ENCODE measurements around the gene RTN4RL1.

Gene RTN4RL1

DNA sequence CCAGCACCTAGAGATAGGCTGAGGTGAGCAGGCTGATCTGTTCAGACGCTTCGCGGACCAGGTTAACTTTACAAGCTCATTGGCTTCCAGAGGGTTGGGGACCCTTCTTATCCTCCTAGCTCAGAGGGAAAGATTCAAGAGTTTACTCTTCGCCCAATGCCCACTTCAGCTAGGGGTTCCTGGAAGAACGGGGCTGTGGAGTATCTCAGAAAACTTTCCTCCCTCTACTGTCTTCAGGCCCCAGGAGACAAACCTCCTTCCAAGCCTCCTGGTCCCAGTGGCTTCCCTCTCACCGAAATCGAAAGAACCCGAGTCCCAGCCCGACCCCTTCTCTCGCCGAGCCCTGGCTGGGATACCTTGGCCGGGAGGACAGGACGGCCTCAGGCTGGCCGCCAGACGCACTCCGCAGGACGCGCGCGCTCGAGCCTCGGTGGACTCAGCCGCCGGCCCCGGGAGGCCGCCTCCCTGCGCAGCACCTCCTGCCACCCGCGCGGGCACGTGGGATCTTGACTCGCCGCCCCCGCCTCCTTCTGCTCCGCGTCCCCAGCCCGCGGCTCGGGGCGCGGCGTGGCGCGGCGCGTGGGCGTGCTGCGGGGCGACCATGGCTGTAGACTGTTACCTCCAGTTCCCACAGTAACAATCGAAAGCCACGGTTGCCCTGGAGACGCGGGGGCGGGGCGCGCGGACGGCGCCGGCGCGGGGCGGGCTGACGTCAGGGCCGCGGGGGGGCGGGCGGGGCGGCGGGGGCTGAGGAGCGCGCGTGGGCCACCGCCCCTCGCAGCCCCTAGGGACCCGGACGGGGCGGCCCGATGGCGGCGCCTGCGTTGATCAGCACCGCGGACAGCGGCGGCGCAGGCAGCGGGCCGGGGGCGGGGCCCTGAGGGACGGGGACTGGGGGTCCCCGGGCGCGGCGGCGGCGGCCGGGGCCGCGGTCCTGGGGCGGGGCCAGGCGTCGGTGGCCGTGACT is 24.5 kb upstream of the RTN4RL1 start:
- in situ Hi-C loops (cut with MboI; ENCODE audit: low sequenced_read_pairs): loop anchor here (25.0 kb wide), 1 partner anchor 188 kb away; no protein-coding TSS in a partner anchor

DNA sequence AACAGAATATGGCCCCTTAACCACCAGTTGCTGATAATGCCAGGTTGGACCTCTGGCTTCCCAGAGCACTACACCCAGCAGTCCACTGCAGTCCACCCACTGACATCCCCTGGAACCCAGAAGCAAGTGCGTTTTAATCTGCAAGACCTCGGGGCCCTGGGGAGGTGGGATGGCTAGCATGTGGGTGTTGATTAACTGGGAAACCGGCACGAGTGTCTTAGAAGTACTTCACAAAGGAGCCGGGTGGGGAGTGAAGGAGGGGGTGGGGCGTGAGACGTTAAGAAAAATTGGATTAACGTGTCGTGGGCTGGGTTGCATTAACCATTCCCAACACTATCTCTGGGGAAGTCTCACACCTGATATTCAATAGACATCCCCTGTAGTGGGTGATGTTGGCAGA is 23.7 kb upstream of the RTN4RL1 start:
- in situ Hi-C loops (cut with MboI; ENCODE audit: low sequenced_read_pairs): no loop called here

DNA sequence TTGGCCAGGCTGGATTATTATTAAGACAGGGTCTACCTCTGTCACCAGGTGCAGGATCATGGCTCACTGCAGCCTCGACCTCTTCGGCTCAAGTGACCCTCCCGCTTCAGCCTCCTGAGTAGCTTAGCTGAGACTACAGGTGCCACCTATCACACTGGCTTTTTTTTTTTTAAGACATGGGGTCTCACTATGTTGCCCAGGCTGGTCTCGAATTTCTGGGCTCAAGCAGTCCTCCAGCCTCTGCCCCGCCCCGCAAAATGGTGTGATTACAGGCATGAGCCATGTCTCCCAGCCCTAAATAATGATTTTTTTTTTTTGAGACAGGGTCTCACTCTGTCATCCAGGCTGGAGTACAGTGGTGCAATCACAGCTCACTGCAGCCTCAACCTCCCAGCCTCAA is 22.5 kb upstream of the RTN4RL1 start:
- in situ Hi-C loops (cut with MboI; ENCODE audit: low sequenced_read_pairs): no loop called here

DNA sequence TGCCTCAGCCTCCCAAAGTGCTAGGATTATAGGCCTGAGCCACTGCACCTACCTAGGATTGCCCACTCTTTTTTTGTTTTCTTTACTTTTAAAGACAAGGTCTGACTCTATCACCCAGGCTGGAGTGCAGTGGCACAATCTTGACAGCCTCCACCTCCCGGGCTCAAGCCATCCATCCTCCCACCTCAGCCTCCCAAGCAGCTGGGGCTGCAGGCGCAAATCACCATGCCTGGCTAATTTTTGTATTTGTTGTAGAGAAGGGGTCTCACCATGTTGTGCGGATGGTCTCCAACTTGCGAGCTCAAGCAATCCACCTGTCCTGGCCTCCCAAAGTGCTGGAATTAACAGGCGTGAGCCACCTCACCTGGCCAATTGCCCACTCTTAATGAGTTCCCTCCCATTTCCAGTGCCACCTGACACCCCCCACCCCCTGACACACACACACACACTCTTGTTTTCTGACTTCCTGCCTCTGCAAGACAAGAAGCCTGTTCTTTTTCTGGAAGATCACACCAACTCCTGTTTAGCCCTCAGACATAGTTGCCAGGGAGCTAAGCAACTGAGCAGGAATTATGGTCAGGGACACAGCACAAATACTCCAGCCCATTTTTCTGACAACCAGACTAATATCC is 19.2 kb upstream of the RTN4RL1 start:
- in situ Hi-C loops (cut with MboI; ENCODE audit: low sequenced_read_pairs): no loop called here

DNA sequence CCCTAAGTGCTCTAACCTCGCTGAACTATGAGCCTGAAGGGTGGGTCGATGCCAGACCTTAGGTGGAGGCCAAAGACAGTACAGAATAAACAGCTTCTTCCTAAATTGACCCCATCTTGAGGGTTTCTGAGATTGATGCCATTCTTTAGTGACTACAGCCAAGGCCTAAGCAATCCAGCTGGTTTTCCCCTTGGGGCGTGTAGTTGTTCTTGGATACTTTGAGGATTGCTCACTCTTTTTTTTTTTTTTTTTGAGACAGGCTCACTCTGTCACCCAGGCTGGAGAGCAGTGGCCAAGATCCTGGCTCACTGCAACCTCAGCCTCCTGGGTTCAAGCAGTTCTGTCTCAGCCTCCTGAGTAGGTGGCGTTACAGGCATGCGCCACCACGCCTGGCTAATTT is 18.7 kb upstream of the RTN4RL1 start:
- in situ Hi-C loops (cut with MboI; ENCODE audit: low sequenced_read_pairs): no loop called here

DNA sequence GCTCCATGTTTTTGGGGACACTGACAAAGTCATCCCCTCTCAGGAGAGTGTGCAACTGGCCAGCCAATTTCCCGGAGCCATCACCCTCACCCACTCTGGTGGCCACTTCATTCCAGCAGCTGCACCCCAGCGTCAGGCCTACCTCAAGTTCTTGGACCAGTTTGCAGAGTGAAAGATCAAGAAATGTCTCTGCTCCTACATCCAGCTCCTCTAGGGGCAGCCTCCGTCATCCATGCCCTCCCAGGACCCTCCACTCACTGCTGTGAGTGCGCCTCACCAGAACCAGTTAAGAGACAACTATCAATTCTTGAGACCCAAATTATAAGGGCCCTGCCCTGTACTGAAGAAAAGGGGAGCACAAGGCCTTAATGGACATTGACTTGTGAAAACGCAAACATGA is 17.8 kb upstream of the RTN4RL1 start:
- in situ Hi-C loops (cut with MboI; ENCODE audit: low sequenced_read_pairs): no loop called here

DNA sequence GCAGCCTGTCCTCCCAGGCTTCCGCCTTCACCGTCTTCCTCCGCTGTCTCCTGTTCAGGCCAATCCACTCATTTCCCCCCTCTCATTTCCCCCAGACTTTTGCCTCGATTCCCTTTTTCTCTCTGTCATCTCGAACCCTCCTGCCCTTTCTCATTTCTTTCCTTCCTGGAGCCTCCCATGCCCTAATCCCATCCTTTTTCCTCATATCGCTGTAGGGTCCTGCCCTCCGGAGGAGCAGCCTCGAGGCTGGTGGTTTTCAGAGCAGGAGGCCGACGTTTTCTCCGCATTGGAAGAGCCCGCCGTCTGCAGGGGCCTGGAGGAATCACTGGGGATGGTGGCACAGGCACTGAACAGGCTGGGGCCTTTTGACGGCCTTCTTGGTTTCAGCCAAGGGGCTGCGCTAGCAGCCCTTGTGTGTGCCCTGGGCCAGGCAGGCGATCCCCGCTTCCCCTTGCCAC is 17.3 kb upstream of the RTN4RL1 start:
- in situ Hi-C loops (cut with MboI; ENCODE audit: low sequenced_read_pairs): no loop called here

DNA sequence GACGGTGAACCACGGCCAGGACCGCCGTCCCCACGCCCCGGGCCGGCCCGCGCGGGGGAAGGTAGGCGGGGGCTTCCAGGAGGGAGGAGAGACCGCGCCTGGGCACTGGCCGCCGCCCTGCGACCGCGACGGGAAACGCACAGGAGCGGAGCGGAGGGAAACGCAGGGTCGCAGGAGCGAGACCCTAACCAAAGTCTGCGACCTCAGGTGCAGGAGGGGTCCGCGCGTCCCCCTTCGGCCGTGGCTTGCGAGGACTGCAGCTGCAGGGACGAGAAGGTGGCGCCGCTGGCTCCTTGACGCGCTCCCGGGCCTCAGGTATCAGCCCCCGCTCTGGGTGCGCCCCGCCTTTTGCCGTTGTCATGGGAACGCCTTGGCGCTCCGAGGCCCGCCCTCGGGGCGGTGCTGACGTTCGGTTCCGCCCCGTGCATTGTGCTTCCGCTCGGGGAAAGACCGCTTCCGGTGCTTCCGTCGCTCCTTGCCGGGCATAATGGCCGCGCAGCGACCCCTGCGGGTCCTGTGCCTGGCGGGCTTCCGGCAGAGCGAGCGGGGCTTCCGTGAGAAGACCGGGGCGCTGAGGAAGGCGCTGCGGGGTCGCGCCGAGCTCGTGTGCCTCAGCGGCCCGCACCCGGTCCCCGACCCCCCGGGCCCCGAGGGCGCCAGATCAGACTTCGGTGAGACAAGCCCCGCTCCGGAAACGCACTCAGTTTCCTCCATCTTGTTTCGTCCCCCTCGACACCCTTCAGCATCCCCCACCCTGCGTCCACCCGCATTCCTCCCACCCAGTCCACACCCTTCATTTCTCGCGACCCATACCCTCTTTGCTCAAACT is 16.6 kb upstream of the RTN4RL1 start, which contains the start of gene OVCA2:
Gene OVCA2 (plus strand): TSS at position 462 of the 829 bp plus-strand sequence. CDS start 26 bp downstream, at position 488.
- in situ Hi-C loops (cut with MboI; ENCODE audit: low sequenced_read_pairs): no loop called here

DNA sequence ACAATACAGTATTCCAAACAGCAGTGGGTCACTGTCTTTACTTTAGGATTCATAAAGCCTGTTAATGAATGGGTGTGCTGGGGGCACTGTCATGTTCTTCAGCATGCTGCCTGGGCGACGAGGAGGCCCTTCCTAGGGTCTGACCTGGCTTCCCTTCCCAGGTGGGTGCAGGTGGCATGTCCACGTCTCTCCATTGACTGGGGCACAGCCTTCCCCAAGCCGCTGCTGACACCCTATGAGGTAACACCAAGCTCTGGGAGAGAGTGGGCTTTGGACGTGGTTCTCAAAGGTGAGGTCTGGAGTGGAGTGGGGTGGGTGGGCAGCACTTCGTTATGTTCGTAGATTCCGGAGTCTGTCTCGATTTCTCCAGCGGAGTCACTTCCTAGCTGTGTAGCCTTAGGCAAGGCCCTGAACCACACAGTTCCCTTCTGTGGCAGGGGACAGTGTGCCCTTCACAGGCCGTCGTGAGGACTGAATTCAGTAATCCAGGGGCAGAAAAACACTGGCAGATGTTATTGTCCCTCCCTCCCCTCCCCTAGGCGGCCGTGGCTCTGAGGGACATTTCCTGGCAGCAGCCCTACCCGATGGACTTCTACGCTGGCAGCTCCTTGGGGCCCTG is 15.9 kb upstream of the RTN4RL1 start:
- in situ Hi-C loops (cut with MboI; ENCODE audit: low sequenced_read_pairs): no loop called here

DNA sequence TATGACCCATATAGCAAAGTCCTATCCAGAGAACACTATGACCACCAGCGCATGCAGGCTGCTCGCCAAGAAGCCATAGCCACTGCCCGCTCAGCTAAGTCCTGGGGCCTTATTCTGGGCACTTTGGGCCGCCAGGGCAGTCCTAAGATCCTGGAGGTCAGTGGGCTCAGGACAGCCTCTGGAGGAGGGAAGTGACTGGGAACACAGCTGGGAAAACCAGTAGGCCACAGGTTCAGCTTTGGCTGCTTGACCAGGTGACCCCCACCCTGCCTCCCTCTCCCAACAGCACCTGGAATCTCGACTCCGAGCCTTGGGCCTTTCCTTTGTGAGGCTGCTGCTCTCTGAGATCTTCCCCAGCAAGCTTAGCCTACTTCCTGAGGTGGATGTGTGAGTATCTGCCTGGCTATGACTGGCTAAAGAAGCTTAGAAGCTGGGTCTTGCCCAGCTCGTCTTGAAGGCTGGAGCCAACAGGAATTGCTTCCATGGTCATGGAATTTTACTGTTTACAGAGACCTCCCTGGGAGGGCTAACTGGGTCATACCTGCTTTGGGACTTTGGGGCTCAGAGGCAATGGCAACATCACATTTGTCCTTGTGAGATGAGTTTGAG is 15.2 kb upstream of the RTN4RL1 start:
- in situ Hi-C loops (cut with MboI; ENCODE audit: low sequenced_read_pairs): no loop called here

DNA sequence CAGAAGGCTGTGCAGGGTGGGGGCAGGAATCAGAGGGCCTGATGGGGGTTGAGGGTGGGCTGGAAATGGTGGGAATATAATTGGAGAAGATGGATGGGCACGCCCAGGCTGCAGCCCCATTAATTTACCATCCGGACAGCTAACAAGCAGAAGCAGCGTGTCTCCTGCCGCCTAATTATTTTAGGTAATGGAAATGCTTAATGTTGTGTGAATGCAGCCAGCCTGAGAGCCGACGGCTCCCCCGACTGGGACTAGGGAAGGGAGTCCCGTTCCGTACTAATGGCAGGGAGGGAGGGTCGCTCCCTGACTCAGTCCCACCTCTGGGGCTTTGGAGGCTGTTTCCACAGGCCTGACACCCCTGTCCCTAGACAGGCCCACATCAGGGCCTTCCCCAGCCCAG is 12.0 kb upstream of the RTN4RL1 start:
- in situ Hi-C loops (cut with MboI; ENCODE audit: low sequenced_read_pairs): no loop called here

DNA sequence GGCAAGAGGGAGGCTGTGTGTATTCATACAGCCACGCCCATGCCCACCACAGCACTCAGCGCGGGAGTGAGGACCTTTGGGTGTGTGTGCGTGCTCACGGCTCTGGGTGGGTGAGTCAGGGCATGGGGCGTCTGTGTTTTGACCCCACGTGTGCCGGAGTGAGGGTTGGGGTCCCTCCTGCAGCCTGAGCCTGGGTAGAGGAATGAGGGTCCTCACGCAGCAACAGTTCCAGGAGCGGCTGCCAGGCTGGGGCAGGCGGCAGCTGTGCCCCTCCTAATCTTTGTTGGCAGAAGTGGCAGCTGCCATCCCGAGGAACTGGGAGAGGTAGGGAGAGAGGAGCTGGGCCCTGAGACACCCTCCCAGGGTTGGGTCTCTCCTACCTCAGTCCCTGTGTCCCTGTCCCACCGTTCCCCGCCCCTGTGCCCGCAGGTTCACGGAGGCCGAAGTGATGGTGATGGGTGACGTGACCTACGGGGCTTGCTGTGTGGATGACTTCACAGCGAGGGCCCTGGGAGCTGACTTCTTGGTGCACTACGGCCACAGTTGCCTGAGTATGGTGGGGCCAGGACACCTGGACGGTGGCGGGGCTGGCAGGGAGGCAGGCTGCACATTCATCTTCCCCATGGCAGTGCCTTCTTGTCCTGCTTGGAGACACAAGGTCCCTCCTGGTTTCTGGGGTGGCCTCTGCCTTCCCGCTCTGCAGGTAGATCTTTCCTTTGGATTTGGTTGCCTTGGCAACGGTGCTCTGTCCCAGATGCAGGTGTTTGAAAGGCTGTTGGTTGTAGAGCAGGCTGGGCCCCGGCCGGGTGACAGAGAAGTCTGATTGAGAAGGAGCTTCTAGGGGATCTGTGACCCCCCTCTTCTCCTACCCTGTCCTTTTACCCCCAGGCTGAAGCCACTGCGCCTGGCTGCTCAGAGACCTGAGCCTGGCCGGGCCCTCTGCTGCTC is 10.7 kb upstream of the RTN4RL1 start:
- in situ Hi-C loops (cut with MboI; ENCODE audit: low sequenced_read_pairs): no loop called here

DNA sequence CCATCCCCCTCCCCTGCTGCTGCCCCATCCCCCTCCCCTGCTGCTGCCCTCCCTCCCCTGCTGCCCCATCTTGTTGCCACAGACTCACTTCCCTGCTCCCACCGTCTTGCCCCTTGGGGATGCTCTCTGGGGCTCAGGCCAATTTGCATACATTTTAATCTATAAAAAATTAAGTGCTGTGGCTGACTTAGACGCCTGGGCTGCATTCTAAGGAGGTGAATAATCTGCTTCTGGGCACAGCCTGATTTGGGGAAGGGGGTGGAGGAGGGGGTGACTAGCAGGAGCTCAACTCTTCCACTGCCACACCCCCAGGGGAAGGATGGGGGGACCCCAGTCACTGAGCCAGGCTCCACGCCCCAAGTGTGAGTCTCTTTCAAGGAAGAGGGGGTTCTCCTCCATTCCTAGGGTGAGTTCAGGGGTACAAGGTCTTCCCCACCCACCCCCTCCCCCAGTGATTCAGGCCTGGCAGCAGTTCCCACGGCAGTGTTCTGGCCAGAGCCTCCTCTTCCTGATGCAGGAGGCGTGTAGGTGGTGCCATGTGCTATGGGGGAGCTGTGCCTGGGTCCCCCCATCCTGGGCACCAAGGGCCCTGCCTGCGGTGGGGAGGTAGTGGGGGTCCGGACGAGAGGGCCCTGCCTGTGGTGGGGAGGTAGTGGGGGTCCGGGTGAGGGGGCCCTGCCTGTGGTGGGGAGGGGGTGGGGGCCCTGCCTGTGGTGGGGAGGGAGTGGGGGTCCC is 9.8 kb upstream of the RTN4RL1 start:
- in situ Hi-C loops (cut with MboI; ENCODE audit: low sequenced_read_pairs): no loop called here

DNA sequence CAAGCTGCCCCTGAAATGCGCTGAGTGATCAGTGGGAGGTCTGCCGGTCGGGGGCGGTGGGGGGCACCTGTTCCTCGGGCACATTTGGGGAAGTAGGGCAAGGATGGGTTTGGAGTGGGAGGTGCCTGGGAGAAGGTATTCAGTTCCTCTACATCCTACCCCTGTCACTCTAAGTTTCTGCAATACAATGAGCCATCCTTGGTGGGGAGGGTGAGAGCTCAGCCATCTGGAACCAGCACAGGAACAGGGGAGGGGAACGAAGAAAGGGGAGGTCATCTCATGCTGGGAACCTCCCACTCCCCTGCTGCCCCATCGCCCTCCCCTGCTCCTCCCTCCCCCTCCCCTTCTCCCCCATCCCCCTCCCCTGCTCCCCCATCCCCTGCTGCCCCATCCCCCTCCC is 9.0 kb upstream of the RTN4RL1 start:
- in situ Hi-C loops (cut with MboI; ENCODE audit: low sequenced_read_pairs): no loop called here

DNA sequence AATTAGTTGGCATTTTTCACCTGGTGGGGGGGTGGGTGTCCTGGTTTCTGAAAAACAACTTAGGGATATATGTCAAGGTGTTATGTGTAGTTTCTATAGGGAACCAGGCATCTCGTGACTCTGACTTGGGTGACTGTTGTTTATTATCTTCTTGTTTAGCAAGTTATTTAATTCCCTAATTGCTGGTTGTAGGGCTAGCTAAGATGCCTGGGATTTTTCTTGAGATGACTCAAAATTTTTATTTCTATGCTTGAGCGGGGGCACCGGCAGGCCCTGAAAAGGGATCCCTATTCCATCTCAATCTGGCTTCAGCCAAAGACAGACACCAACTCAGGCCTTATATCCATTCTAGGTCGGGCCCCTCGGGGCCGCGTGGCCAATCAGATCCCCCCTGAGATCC is 8.0 kb upstream of the RTN4RL1 start:
- in situ Hi-C loops (cut with MboI; ENCODE audit: low sequenced_read_pairs): no loop called here

DNA sequence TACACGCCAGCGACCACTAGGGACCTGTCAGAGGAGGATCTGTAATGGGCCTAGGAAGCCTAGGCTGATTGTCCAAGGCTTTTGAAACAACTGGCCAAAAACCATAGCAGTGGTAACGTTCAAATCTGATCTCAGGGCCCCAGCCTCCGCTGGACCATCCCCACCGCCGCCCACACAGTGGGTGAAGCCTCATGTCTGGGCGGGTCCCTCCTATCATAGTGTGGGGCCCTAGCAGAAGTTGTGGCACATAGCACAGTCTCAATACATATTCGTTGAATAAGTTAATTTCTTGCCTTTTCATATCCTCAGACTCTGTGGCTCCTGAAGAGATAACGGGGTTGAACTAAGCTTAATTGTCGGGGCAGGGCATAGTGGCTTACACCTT is 5.6 kb upstream of the RTN4RL1 start:
- in situ Hi-C loops (cut with MboI; ENCODE audit: low sequenced_read_pairs): no loop called here

DNA sequence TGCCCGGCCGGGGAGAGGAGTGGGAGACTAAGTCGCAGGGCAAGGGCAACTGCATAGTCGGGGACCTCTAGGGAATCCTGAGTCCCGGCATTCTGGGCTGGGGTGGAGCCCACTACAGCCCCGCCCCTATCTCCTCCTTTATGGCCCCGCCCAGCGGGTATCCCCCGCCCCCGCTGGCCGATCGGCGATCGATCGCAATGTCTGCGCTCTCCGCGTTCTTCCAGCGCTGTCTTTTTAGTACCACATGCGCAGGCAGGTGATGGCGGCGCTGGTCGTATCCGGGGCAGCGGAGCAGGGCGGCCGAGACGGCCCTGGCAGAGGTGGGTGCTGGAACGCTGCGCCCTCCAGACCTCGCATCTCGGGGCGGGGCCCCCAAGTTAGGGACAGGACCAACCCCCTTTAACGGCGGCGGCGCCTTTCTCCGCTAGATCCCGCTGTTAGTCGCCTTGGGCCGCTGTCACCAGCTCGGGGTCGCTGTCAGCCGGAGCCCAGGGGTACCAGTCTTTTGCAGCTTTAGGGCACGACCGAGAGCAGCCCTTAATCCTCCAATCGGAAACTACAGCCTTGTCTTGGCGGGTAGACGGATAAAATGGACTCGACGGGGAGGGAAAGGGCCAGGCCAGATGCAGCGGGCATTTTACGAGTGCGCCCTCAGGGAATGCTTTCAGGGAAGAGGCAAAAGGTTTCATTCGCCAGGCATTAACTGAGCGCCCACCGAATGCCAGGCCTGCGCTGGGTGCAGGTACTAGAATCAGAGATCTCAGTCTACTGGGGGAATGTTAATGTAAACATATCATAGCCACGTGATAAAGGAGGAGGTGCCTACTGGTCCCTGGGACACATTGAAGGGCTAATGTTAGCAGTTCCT is 5.0 kb upstream of the RTN4RL1 start, which contains the start of gene DPH1:
Gene DPH1 (plus strand): TSS at position 243 of the 868 bp plus-strand sequence. CDS start 17 bp downstream, at position 260.
- in situ Hi-C loops (cut with MboI; ENCODE audit: low sequenced_read_pairs): no loop called here
